ENCODE results near the gene WSCD2. TPM values are rescaled to one million over a fixed set of nuclear protein-coding genes. Genes with fewer than 3 reads are reported as not detected.

The WSCD2 gene
- total and polyA plus RNA-seq, 2 of the 4 experiments (the other 2 are of a cell fraction), result not detected

DNA sequence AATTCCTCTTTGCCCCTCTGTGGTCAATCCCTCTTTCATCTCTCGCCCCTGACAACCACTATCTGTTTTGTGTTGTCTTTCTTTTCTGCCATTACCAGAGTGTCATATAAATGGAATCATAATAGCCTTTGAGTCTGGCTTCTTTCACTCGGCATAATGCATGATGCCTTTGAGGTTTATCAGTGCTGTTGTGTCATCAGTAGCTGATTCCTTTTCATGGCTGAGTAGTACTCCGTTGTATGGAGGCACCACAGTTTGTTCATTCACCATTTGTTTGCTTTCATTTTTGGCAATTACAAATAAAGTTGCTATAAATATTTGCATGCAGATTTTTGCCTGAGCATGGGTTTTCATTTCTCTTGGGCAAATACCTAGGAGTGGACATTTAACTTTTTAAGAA lies 47.2 kb downstream of the WSCD2 start:
- intact Hi-C loops (cut with micrococcal nuclease), result no loop called here
- CTCF ChIA-PET, result no interaction called here

More for the DNA sequence above, 47.2 kb downstream of the WSCD2 start:
- no peak for ATAC-seq (ENCODE audit: low read depth)
- no peak overlapping the region for H2BK20ac ChIP-seq (ENCODE audit: low read depth, low read length)
- WGBS, 2 experiments (ENCODE audit: extremely low coverage in 2 of 2, insufficient read length in 1 of 2), result no CpG with 5 or more reads among the region's 3 CpGs
- H3K18ac ChIP-seq (ENCODE audit: low read depth, low read length), result no peak overlapping the region
- in situ Hi-C loops (cut with MboI; ENCODE audit: low sequenced_read_pairs) (no loop called here), dilution Hi-C loops (cut with HindIII; ENCODE audit: low sequenced_read_pairs, unreplicated experiment) (no loop called here)
- no peak overlapping the region for H3K4me3 ChIP-seq (ENCODE audit: insufficient read depth, low read depth, low read length)
- H3K27me3 ChIP-seq (ENCODE audit: control insufficient read depth, insufficient read depth, low read length), result no peaks in the 10 kb centered on the region
- no peak overlapping the region for H4K8ac ChIP-seq (ENCODE audit: low read depth in 2 of 2, low read length in 2 of 2)
- no peak overlapping the region for H3K9ac ChIP-seq (ENCODE audit: low read depth, low read length)
- no peak overlapping the region for H3K23ac ChIP-seq (ENCODE audit: low read depth, low read length)
- H2AK5ac ChIP-seq (ENCODE audit: low read depth, low read length), result no peak overlapping the region
- no peak overlapping the region for H2BK15ac ChIP-seq (ENCODE audit: low read depth, low read length)
- no peak overlapping the region for H3K56ac ChIP-seq (ENCODE audit: extremely low read depth, insufficient read depth, low read length)
- H3K14ac ChIP-seq (replicated peaks; ENCODE audit: low read depth, low read length), result no peak overlapping the region
- no peak for DNase-seq
- H4K5ac ChIP-seq (ENCODE audit: low read depth, low read length), result no peak overlapping the region
- no peak overlapping the region for H2BK5ac ChIP-seq (ENCODE audit: low read depth, low read length, poor library complexity, severe bottlenecking)
- H3K9me3 ChIP-seq (ENCODE audit: control insufficient read depth, insufficient read depth, low read length), result no peaks in the 10 kb centered on the region
- H3K4ac ChIP-seq (ENCODE audit: low read depth, low read length), result no peak overlapping the region
- H2BK120ac ChIP-seq (ENCODE audit: low read depth, low read length), result no peak overlapping the region
- H4K20me1 ChIP-seq (ENCODE audit: insufficient read depth, low read length), result no peaks in the 10 kb centered on the region
- H3K79me1 ChIP-seq (ENCODE audit: low read depth in 1 of 2, low read length in 2 of 2), result no peaks in the 10 kb centered on the region
- POLR2A ChIA-PET (ENCODE audit: unreplicated experiment), result no interaction called here
- no peak overlapping the region for H2AFZ ChIP-seq (replicated peaks; ENCODE audit: low read length, poor library complexity)
- no peak overlapping the region for H2AK9ac ChIP-seq (replicated peaks; ENCODE audit: low read depth, low read length, poor library complexity)
- H3K4me2 ChIP-seq (ENCODE audit: low read depth, low read length), result no peak overlapping the region
- TF ChIP-seq FOS (IDR thresholded peaks at IDR 0.05; ENCODE audit: low read depth, low read length) (no peak), RAD21 (IDR thresholded peaks at IDR 0.05; ENCODE audit: low read length) (no peak), POLR2A (IDR thresholded peaks at IDR 0.05; ENCODE audit: low read depth, low read length) (no peak), BHLHE40 (IDR thresholded peaks at IDR 0.05; ENCODE audit: low read depth, low read length) (no peak)
- H3K36me3 ChIP-seq (ENCODE audit: control insufficient read depth, insufficient read depth, low read length), result no peaks in the 10 kb centered on the region
- no peaks in the 10 kb centered on the region for H3K4me1 ChIP-seq (ENCODE audit: control insufficient read depth, insufficient read depth, low read length)
- H3K27ac ChIP-seq (ENCODE audit: insufficient read depth, low read length), result no peak overlapping the region
- no TSS peak for BruUV-seq (replicated peaks)
- no peaks in the 10 kb centered on the region for H3K9me1 ChIP-seq (ENCODE audit: insufficient read depth, low read length)
- no peak overlapping the region for H4K91ac ChIP-seq (ENCODE audit: insufficient read depth, low read depth, low read length)

Measured in IMR-90 (cell line).